Head of caudate nucleus (tissue), 42 donors: ENCODE measurements around the gene GJD3.

Source experiments
- DNase-seq, 42 donors: peaks; one replicate each; pipeline versions ENCODE4 v3.0.0 to v3.0.0-alpha.2; 2020 to 2021; ENCODE audit warnings: mixed read lengths in 7 of 42
- intact Hi-C: fragments of 100-400 bp; cut with DNase I; formaldehyde crosslinking; loops from one replicate; pipeline ENCODE4 v1.15.0; 2022

The GJD3 gene

DNA sequence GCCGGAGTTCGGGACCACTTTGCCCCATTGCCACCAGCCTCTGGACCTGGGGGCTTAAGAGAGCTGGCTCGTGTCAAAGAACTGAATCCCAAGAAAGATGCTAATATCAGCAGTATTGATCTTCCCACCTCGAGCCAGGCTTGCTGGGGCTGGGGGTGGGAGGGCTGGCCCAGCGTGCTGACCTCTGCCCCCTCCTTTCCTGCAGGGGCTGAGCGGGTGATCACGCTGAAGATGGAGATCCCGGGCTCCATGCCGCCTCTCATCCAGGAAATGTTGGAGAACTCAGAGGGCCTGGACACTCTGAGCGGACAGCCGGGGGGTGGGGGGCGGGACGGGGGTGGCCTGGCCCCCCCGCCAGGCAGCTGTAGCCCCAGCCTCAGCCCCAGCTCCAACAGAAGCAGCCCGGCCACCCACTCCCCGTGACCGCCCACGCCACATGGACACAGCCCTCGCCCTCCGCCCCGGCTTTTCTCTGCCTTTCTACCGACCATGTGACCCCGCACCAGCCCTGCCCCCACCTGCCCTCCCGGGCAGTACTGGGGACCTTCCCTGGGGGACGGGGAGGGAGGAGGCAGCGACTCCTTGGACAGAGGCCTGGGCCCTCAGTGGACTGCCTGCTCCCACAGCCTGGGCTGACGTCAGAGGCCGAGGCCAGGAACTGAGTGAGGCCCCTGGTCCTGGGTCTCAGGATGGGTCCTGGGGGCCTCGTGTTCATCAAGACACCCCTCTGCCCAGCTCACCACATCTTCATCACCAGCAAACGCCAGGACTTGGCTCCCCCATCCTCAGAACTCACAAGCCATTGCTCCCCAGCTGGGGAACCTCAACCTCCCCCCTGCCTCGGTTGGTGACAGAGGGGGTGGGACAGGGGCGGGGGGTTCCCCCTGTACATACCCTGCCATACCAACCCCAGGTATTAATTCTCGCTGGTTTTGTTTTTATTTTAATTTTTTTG is 8.5 kb downstream of the GJD3 start:
- DNase-seq = no peak
- intact Hi-C loops = loop anchor here (2.0 to 5.0 kb wide), 2 partner anchors 53 to 176 kb away; no protein-coding TSS in a partner anchor

DNA sequence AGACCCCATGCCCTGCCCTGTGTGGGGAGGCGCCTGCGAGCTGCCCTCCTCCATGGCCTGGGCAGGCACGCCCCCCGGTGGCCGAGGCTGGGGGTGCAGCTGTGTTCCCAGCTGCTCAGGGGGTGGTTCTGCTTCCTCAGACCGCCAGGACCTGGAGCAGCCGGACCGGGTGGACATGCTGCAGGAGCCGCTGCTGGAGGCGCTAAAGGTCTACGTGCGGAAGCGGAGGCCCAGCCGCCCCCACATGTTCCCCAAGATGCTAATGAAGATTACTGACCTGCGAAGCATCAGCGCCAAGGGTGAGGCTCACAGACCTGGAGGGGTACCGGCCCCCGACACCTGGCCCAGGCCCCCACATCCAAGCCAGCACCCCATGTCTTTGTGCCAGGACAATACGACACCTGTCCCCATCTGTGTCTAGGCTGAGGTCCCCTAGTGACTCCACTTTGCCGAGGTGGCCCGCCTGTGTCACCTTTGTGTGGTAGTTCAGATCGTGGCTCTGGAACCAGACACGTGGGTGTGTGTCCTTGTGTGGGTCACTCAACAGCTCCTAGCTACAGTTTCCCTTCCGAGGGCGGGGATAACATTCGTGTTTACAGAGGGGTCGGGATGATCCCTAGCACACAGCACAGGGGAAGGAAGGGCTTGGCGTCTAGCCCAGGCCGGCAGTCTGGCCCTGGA is 9.3 kb downstream of the GJD3 start:
- peak in 41 of 42 donors; percentile 44 to 90 (median 78) for DNase-seq
- intact Hi-C loops = loop anchor here (2.0 to 5.0 kb wide), 2 partner anchors 52 to 177 kb away; no protein-coding TSS in a partner anchor

DNA sequence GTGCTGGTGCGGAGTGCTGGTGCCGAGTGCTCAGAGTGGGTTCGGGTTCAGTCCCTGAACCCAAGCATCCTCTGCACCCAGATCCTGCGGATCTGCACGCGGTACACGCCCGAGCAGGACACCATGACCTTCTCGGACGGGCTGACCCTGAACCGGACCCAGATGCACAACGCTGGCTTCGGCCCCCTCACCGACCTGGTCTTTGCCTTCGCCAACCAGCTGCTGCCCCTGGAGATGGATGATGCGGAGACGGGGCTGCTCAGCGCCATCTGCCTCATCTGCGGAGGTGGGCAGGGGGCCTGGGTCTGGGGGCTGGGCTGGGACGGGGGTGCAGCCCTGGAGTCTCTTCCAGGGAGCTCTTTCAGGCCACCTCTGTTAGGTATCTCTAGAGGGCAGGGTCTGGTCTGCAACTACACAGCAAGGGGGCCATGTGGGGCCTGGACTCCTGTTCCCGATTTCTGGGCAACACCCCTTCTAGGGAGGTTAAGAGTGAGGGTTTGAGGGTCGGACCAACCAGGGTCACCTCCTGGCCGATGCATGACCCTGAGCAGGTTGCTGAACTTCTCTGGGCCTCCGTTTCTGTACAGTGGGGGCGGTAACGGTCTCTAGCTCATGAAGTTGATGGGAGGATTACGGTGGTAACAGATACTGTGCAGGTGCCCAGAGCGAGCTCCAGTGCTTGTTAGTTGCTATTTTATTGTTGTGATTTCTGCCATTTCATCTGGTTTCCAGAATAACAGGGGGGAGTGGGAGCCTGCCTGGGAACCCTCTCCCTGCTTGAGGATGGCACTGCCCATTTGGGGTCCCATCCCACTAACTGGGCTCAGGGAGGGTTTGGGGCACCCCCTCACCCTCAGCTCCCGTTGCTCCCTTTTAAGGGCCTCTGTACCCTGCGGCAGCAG is 10.1 kb downstream of the GJD3 start:
- DNase-seq = no peak
- intact Hi-C loops = loop anchor here (2.0 to 5.0 kb wide), 2 partner anchors 52 to 178 kb away; no protein-coding TSS in a partner anchor

- DNase-seq = no peak
- intact Hi-C loops = no loop called here
Measured at GRCh38 chr17:40352779-40353394, 11.7 kb downstream of the GJD3 start.

- DNase-seq = no peak
- intact Hi-C loops = no loop called here
Measured at GRCh38 chr17:40352237-40352778, 12.2 kb downstream of the GJD3 start.

GRCh38 chr17:40351359-40352236 is 12.9 kb downstream of the GJD3 start:
- intact Hi-C loops = no loop called here
- peak in 9 of 42 donors; percentile 15 to 59 (median 34) for DNase-seq

DNA sequence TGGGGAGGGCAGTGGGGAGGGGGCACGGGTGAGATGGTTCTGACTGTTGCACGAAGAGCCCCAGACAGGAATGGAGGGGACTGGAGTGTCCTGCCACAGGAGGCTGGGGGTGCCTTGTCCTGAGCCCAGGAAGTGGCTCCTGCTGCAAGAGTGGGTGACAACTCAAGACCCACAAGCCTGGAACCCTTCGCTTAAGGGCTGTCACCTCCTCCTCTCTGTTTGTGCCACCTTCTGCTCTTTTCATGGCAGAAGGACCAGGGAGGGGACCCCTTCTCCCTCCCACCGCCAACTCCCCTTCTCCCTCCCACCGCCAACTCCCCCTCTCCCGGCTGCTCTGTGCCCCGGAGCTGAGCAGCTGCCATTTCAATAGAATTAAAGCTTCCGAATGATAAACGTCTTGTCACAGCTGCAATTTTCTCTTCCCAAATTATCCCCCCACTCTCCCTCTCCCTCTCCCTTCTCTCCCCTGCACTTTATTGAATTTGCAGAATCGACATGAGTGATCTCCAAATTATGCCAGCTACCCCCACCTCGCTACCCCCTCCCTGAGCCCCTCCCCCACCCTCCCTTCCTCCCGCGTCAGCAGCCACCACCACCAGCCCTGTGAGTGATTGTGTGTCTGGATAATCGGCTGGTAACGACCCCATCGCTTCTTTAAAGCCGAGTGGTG is 13.7 kb downstream of the GJD3 start:
- DNase-seq = peak in 9 of 42 donors; percentile 41 to 64 (median 50)
- intact Hi-C loops = no loop called here

DNA sequence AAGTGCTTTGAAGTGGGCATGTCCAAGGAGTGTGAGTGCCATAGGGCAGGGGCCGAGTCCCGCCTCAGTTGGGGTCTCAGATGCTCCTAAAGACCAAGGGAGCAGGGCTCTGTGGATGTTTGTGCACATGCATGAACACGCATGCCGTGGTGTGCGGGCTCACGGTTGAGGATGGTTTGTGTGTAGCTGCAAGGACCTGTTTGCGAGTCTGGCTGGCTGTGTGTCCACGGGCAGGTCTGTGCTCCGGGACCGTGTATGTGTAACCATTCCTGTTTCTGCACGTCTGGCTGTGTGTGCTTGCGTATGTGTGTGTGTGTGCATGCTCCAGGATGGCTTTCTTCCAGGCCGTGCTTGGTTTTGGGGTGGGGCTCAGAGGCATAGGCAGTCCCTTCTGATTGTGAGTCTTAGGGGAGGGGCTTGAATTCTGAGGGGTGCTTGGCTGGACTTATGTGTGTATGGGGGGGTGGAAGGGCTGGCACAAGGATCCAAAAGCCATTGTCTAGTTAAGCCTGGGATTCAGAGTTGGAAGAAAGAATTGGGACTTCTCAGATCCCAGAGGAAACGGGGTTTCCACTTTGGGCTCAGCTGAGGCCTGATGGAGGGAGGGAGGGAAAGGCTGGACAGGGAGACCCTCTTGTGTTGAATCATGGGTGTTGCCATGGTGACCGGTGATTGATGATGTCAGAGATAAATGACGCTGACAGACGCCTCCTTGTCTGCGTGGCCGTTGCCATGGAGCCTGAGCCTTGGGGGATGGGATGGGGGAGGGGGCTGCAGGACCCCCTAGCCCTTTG is 14.4 kb downstream of the GJD3 start:
- peak in 3 of 42 donors; percentile 11 to 54 (median 15) for DNase-seq
- intact Hi-C loops = no loop called here

DNA sequence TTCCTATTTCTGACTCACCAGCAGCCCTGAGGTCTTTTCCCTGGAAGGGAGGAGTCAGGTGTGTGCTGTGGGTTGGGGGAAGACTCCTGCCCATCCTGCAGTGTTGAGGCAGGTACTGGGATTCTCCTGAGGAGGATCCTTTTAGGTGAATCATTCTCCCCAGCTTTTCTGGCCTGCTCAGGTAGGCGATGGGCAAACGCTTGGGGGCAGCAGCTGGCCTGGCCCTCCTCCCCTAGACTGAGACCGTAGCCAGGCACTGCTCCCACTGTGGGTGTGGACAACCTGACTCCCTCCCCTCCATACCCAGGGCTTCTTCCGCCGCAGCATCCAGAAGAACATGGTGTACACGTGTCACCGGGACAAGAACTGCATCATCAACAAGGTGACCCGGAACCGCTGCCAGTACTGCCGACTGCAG is 15.1 kb downstream of the GJD3 start:
- DNase-seq = peak in 1 of 42 donors; percentile 22
- intact Hi-C loops = no loop called here

DNA sequence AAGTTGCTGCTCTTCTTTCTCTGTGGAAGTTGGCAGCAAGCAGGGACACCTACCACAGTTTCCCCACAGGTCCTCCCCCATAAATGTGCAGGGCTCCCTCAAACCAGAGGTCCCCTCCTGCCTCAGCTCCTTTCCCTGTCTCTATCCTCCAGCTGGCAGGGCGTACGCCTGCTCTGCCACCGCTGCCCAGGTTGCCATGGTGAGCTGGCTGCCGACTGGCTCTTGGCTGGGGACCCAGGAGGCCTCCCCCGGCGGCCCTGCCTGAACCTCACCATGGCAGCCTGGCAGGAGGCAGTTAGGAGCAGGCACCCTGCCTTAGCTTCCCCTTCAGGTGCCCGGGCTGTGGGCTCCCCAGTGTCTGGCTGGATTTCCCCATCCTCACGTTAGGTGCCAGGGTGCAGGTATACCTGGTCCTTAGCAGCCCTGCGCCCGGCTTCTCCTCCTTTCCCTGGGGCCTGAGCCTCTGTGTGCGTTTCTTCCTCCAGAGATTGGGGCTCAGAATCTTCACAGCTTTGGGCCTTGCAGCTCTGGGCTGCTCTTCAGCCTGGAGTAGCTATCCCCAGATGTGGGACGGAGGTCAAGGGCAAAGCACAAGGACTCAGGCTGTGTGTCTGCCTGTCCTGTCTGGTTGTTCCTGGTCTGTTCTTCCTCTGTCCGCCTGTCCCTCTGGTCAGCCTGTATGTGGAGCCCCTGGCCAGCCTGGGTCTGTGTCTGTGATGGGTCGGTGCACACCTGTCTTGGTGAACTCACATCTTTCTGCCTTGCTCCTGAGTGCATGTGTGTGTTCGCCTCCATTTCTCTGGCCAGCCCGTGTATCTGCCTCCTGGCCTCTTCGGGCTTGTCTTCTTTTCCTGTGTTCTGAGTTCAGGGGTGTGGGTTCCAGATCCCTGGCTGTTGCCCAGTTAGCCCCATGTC is 15.7 kb downstream of the GJD3 start:
- intact Hi-C loops = no loop called here
- DNase-seq = peak; percentile 62 to 91 (median 80)

- intact Hi-C loops = no loop called here
- DNase-seq = no peak
Measured at GRCh38 chr17:40348136-40348504, 16.4 kb downstream of the GJD3 start.

DNA sequence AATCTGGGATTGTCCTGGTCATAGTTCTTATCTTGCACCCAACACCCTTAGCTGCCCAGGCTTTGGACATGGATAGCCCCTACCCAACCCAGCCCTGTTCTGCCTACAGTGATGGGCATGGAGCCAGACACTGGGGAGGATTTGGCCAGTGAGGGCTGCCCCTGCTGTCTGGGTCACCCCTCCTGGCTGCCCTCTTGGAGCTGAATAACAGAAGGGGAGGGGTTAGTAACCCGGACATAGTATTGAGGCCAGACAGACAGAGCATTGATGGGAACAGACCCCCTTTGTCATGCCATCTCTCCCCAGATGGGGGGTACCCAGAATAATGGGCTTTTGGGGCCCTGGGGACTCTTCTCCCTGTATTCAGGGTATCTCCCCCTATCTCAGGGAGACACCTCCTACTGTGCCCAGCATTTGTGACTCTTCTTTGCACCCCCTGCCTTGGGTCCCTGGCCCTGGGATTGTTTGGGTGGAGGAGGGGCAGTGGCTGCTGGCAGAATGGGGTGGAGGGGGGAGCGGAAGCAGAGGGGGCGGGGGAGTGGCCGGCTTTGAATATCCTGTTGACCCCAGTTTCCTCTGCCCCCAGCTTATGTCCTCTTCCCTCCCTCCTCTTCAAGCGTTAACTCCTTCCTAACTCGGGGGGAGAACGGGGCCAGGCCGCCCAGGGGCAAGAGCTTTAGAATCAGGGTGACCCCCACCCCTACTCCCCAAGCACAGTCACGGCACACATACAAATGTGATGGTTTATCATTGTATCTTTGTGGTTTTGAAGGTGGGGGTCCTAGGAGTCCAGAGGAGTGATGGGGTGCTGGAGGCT is 17.0 kb downstream of the GJD3 start:
- peak in 40 of 42 donors; percentile 41 to 90 (median 74) for DNase-seq
- intact Hi-C loops = no loop called here

DNA sequence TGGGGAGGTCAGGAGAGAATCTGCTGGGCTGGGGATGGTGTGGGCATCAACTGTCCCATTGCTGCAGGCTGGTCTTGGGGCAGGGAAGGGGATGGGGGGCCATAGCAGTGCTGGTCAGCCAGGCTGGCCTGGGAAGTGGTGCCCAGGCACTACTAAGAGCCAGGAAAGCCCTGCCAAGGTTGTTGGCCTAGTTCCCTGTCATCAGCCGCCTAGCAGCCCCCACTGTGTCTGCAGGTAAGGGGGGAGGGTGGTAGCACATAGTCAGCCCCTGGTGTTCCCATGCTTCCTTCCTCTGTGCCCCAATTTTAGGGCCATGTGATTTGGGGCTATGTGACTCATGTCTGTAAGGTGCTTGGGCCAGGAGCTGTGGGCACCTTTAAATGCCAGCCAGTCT is 17.8 kb downstream of the GJD3 start:
- intact Hi-C loops = no loop called here
- DNase-seq = peak in 2 of 42 donors; percentile 19 to 45
